Right atrium auricular region (tissue), 2 donors: Measurements from ENCODE around the gene UBE2G2. TPM values are rescaled to one million over a fixed set of nuclear protein-coding genes. Genes with fewer than 3 reads are reported as not detected.

Experiments used
- DNase-seq: peaks from one replicate; pipeline ENCODE4 v3.0.0-alpha.2; 2019; ENCODE audit warnings: low spot score
- H3K27ac ChIP-seq, 2 donors: fragments of 200-600 bp; sonication (generic); 1 replicate in 1 of 2; 2 replicates in 1 of 2; pipeline ENCODE4 v1.5.1; 2016 to 2019
- H3K27me3 ChIP-seq, 2 donors: fragments of 200-600 bp; sonication (generic); one replicate each; pipeline versions ENCODE4 v1.5.1 to v1.6.0; 2017 to 2019
- H3K36me3 ChIP-seq: fragments of 200-600 bp; sonication (generic); one replicate; pipeline ENCODE4 v1.5.1; 2016
- H3K4me1 ChIP-seq, 2 donors: fragments of 200-600 bp; sonication (generic); one replicate each; pipeline versions ENCODE4 v1.5.1 to v1.6.0; 2017 to 2019
- H3K4me3 ChIP-seq, 2 donors: fragments of 200-600 bp; sonication (generic); 1 replicate in 1 of 2; 2 replicates in 1 of 2; pipeline ENCODE4 v1.5.1; 2017 to 2019; ENCODE audit warnings: mild to moderate bottlenecking in 1 of 2, moderate library complexity in 1 of 2
- H3K9me3 ChIP-seq, 2 donors: fragments of 200-600 bp; sonication (generic); one replicate each; pipeline ENCODE4 v1.5.1; 2019
- total RNA-seq, 2 donors: library from RNA; depleted of rRNA; stranded (reverse); fragments of >200 nt; gene quantifications; one replicate each; pipeline ENCODE4 v1.1.0, GENCODE V29; 2016
- TF ChIP-seq, protein P1 (sequence below), 2 donors: fragments of 200-600 bp; sonication (generic); IDR thresholded peaks; one replicate each; pipeline ENCODE4 v1.5.1; 2019; ENCODE audit warnings: antibody characterized with exemption in 2 of 2

UBE2G2 gene
- total RNA-seq, 2 donors from 2014 or later = 47.5 to 52.5 TPM

DNA sequence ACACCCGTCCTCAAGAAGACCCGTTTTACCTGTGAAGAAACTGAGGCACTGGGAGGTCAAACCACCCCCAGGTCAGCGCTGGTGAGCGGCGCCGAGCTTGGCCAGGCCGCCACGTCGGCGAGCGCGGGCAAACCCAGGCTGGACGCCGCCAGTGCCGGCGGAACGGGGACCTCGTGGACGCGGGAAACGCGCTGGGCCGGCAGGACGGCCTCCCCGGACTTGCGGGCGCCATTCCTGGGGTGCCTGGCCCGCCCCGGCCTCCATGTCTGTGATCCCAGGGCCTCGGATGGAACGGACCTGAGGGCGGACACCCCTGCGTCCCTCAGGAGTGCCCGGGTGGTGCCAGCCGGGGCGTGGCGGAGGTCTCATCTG, 17.0 kb upstream of the UBE2G2 start:
- Histone ChIP-seq H3K36me3 (no peaks in the 10 kb centered on the region), H3K4me1 (peaks cover 0 to 41% of the 10 kb centered on the region in 2 donors), H3K9me3 (peaks cover 0 to 20% of the 10 kb centered on the region in 2 donors), H3K27ac (peak overlapping the region; percentile 94 to 97), H3K4me3 (peak overlapping the region; percentile 92), H3K27me3 (no peaks in the 10 kb centered on the region)
- TF ChIP-seq, protein P1, sequence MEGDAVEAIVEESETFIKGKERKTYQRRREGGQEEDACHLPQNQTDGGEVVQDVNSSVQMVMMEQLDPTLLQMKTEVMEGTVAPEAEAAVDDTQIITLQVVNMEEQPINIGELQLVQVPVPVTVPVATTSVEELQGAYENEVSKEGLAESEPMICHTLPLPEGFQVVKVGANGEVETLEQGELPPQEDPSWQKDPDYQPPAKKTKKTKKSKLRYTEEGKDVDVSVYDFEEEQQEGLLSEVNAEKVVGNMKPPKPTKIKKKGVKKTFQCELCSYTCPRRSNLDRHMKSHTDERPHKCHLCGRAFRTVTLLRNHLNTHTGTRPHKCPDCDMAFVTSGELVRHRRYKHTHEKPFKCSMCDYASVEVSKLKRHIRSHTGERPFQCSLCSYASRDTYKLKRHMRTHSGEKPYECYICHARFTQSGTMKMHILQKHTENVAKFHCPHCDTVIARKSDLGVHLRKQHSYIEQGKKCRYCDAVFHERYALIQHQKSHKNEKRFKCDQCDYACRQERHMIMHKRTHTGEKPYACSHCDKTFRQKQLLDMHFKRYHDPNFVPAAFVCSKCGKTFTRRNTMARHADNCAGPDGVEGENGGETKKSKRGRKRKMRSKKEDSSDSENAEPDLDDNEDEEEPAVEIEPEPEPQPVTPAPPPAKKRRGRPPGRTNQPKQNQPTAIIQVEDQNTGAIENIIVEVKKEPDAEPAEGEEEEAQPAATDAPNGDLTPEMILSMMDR (IDR thresholded peaks at IDR 0.05) = no peak
- DNase-seq = no peak

DNA sequence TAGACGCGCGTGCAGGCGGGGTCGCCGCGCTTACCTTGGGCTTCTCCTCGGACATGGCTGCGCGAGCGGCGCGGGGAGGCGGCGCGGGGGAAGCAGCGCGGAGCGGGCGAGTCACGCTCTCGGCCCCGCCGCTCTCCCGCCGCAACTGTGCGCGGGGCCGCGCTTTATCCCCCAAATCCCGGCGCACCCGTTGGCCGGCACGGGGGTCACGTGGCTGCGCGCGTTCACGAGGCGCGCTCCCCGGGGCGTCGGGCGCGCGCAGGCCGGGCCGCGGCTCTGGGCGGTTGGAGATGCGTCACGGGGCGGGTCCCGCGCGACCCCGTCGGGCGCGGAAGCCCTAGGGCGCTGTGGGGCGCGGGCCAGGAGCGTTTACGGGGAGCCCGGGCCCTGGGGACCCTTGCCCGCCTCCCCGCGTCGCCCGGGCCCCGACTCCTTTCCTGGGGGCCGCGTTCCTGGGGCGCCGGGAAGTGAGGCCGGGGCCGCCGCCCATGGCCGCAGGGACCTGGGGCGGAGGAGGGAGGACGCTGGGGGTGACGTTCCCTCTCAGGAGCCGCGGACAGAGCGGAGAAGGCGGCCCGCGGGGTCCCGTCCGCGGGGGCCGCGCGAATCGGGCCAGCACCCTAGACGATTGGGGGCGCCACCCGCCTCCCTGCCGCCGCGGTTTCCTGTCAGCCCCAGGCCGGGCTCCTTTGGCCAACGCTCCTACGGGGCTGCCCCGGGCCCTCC, 16.5 kb upstream of the UBE2G2 start, which contains the start of gene SUMO3:
TSS of gene SUMO3 (minus strand) at position 149 of the 726 bp plus-strand sequence. CDS start at position 55, 94 bp downstream.
- peaks cover 2% of the 10 kb centered on the region for H3K36me3 ChIP-seq
- H3K27me3 ChIP-seq = no peaks in the 10 kb centered on the region
- H3K9me3 ChIP-seq = peaks cover 0 to 17% of the 10 kb centered on the region in 2 donors
- TF ChIP-seq, protein P1 (IDR thresholded peaks at IDR 0.05) = peak in 1 of 2 donors; percentile 33
- H3K4me3 ChIP-seq = peak within 1 kb of the TSS; percentile 92
- peaks cover 0 to 41% of the 10 kb centered on the region in 2 donors for H3K4me1 ChIP-seq
- peak; percentile 89 for DNase-seq
- peak within 1 kb of the TSS; percentile 94 to 97 for H3K27ac ChIP-seq

GRCh38 chr21:44817506-44817880, 15.9 kb upstream of the UBE2G2 start:
- TF ChIP-seq, protein P1 (IDR thresholded peaks at IDR 0.05) = peak in 1 of 2 donors; percentile 13
- Histone ChIP-seq H3K27ac (peak overlapping the region; percentile 94 to 97), H3K4me1 (peaks cover 0 to 41% of the 10 kb centered on the region in 2 donors), H3K4me3 (peak overlapping the region; percentile 92), H3K27me3 (no peaks in the 10 kb centered on the region), H3K36me3 (peaks cover 6% of the 10 kb centered on the region), H3K9me3 (peaks cover 0 to 12% of the 10 kb centered on the region in 2 donors)
- peak; percentile 87 for DNase-seq

DNA sequence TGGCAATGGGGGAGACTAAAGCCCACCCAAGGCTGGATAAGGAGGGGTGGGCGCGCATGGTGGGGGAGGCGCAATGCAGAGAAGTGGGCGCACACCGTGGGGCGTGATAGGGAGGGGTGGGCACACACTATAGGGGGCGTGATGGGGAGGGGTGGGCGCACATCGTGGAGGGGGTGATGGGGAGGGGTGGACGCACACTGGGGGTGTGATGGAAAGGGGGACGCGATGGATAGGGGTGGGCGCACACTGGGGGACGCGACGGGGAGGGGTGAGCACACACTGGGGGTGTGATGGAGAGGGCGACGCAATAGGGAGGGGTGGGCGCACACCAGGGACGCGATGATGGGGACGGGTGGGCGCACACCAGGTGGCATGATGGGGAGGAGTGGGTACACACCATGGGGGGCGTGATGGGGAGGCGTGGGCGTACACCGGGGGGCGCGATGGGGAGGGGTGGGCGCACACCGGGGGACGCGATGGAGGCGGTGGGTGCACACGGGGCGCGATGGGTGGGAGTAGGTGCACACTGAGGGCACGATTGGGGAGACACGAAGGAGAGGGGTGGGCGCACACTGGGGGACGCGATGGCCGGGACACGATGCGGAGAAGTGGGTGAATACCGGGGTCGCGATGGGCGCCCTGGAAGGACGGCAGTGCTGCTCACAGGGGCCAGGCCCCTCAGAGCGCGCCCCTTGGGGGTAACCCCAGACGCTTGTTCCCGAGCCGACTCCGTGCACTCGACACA, 15.3 kb upstream of the UBE2G2 start:
- TF ChIP-seq, protein P1 (IDR thresholded peaks at IDR 0.05) = no peak
- Histone ChIP-seq H3K4me3 (peak overlapping the region; percentile 92), H3K27ac (peak overlapping the region; percentile 49 to 94), H3K4me1 (peaks cover 0 to 41% of the 10 kb centered on the region in 2 donors), H3K9me3 (peaks cover 0 to 6% of the 10 kb centered on the region in 2 donors), H3K36me3 (peaks cover 6% of the 10 kb centered on the region), H3K27me3 (no peaks in the 10 kb centered on the region)
- DNase-seq = no peak

DNA sequence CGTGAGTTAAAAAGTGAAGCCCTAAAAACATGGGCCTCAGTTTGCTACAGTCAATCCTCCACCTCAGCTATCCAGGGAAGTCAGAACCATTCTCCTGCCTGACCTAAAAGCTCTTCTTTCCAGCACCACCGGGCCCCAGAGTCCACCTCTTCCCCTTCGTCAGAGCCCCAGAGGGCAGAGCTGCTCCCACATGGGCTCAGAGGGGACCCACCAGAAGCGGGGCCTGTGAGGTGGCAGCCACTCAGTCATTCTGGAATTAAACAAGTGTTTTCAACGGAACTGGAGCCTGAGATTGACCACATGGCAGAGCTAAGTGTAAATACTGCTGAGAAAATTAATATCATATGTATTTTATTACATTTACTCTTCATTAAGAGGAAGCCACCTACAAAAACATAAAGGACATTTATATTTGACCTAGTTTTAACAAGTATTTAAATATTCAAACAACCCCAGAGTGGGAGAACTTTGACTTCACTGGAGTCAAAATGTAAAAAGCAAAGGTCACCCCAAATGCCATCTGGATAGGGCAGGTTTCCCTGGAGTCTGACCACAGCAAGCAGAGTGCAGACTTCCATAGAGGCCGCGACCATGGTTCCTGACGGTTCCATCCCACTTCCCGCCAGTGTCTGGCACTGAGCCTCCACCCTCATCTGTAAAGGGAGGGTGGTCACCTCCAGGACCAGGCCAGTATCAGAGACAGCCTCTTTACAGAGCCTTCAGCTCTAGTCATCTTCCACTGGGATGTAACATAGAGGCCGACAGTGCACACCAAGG, 14.4 kb upstream of the UBE2G2 start:
- no peak overlapping the region for H3K4me3 ChIP-seq
- H3K9me3 ChIP-seq = no peaks in the 10 kb centered on the region
- H3K36me3 ChIP-seq = peaks cover 6% of the 10 kb centered on the region
- H3K27ac ChIP-seq = peak overlapping the region in 1 of 2 donors; percentile 27
- peaks cover 0 to 41% of the 10 kb centered on the region in 2 donors for H3K4me1 ChIP-seq
- TF ChIP-seq, protein P1 (IDR thresholded peaks at IDR 0.05) = no peak
- no peaks in the 10 kb centered on the region for H3K27me3 ChIP-seq
- no peak for DNase-seq
